ENCODE data around the gene GNGT2.

- TF ChIP-seq ZNF274 (IDR thresholded peaks at IDR 0.05; ENCODE audit: low read depth, low read length) = no peak
- no peak for TF ChIP-seq SUZ12 (IDR thresholded peaks at IDR 0.05; ENCODE audit: extremely low read depth, insufficient read depth, insufficient read length)
These were observed 30.2 kb upstream of the GNGT2 start for GRCh38 chr17:49240619-49241018.

Measured in NT2/D1 (cell line).